ENCODE data around the gene TSHZ1. TPM values are rescaled to one million over a fixed set of nuclear protein-coding genes. Genes with fewer than 3 reads are reported as not detected.

Gene TSHZ1
- total RNA-seq, 1 donor from 2014 or later, result 12.7 TPM

DNA sequence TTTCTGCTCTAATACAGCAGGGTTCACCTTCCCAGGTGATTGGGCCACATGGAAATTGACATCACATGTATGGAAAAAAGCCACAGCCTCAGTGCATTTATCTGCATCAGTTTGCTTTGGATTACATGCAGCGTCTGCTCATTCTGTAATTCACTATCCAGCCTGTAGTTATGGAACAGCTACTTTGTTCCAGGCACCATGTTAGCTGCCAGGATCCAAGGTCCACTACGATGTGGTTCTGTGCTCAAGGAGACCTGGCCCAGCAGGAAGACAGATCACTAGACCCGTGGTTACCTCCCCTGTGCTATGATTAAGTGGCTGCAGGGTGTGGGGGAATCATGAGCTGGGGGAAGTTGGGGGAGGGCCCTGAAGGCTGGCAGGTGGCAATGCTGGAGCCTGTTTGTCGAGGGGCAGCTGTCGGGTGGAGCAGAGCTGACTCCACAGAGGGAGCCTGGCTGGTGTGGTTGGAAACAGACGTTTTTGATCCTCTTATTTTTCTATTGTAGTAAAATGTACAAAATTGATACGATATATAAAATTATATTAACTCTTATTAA is 58.6 kb downstream of the TSHZ1 start:
- Mint-ChIP-seq H3K27ac (no peak overlapping the region), H3K36me3 (ENCODE audit: low read depth) (no peaks in the 10 kb centered on the region), H3K4me3 (no peak overlapping the region), H3K27me3 (ENCODE audit: insufficient read depth) (no peaks in the 10 kb centered on the region), H3K9me3 (no peaks in the 10 kb centered on the region), H3K4me1 (ENCODE audit: low read depth) (no peaks in the 10 kb centered on the region)
- intact Hi-C loops (cut with micrococcal nuclease), result no loop called here
- no peak for DNase-seq (ENCODE audit: low spot score)

DNA sequence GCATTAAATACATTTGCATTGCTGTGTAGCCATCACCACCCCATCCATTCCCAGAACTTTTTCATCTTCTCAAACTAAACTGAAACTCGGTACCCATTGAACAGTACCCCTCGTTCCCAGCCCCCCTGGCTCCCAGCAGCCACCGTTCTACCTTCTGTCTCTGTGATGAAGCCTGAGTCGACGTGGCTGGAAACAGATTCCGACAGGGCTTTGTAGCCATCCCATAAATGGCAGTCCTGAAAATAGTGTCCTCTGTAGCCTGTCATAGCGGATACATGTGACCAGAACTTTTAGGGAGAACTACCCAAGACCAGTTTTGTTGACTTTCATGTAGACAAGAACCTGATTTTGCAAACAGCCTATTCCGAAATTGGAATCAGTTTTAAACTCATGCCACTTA is 59.1 kb downstream of the TSHZ1 start:
- no peaks in the 10 kb centered on the region for H3K27me3 Mint-ChIP-seq (ENCODE audit: insufficient read depth)
- no peaks in the 10 kb centered on the region for H3K9me3 Mint-ChIP-seq
- H3K4me1 Mint-ChIP-seq (ENCODE audit: low read depth), result no peaks in the 10 kb centered on the region

DNA sequence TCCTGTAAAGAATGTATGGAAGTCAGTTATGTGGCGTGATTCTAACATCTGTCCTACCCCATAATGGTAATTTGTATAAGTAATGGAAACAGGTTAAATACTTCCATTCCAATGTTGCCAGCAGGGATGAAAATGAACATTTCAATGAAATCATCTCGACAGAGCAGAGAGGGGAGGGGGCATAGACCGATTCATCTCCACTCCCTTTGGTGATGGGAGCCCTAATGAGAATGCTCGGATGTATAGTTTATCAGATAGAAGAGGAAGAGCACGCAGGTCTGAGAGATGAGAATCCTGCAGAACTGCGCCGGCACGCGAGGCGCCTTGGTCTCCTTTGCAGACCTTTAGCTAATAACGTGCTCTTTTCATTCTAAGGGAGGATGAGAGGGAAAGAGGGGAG is 61.4 kb downstream of the TSHZ1 start:
- H3K27ac Mint-ChIP-seq, result no peak overlapping the region
- no peaks in the 10 kb centered on the region for H3K27me3 Mint-ChIP-seq (ENCODE audit: insufficient read depth)
- H3K9me3 Mint-ChIP-seq, result no peaks in the 10 kb centered on the region
- H3K36me3 Mint-ChIP-seq (ENCODE audit: low read depth), result no peaks in the 10 kb centered on the region
- peaks cover 8% of the 10 kb centered on the region for H3K4me1 Mint-ChIP-seq (ENCODE audit: low read depth)
- intact Hi-C loops (cut with micrococcal nuclease), result no loop called here
- no peak for DNase-seq (ENCODE audit: low spot score)
- no peak overlapping the region for H3K4me3 Mint-ChIP-seq

More for the DNA sequence above, 59.1 kb downstream of the TSHZ1 start:
- H3K27ac Mint-ChIP-seq, result no peak overlapping the region
- DNase-seq (ENCODE audit: low spot score), result no peak
- no peak overlapping the region for H3K4me3 Mint-ChIP-seq
- H3K36me3 Mint-ChIP-seq (ENCODE audit: low read depth), result no peaks in the 10 kb centered on the region
- intact Hi-C loops (cut with micrococcal nuclease), result no loop called here

DNA sequence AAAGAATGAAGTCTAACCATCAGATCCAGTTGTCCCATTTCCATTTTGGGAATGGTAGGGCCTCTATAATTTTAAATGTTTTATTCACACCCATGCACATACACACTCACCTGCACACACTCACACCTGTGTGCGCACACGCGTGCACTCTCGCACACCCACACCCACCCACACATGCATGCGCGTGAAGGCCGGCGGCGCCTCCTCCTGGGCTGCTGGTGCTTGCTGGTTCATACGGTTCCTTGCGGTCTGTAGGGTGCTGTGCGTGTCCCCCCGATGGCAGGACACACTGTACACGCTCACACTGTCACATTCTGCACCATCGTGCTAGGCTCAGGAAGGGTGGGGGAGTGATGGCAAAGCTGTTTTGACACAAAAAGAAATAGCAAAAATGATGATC is 63.2 kb downstream of the TSHZ1 start:
- no peaks in the 10 kb centered on the region for H3K27me3 Mint-ChIP-seq (ENCODE audit: insufficient read depth)
- peaks cover 14% of the 10 kb centered on the region for H3K4me1 Mint-ChIP-seq (ENCODE audit: low read depth)
- H3K4me3 Mint-ChIP-seq, result no peak overlapping the region
- DNase-seq (ENCODE audit: low spot score), result no peak
- no peaks in the 10 kb centered on the region for H3K9me3 Mint-ChIP-seq
- intact Hi-C loops (cut with micrococcal nuclease), result no loop called here
- H3K27ac Mint-ChIP-seq, result no peak overlapping the region
- no peaks in the 10 kb centered on the region for H3K36me3 Mint-ChIP-seq (ENCODE audit: low read depth)

DNA sequence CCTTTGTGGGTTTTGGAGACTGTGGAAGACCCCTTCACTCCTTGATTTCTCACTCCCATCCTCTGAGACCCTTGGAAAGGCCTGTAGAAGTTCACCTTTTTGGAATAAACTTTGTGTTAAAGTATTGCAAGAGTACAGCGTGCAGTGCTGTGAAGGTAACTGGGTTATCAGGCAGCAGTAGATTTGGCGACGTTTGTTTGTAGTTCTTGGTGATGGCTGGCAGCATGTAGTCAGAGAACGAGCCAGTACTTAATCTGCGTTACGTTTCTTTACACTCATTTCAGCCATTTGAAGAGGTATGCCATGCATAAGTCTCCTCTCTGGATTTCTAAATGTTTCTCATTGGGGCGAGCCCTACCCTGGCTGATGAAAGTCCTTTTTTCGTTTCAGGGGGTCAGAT is 64.6 kb downstream of the TSHZ1 start:
- Mint-ChIP-seq H3K36me3 (ENCODE audit: low read depth) (no peaks in the 10 kb centered on the region), H3K4me1 (ENCODE audit: low read depth) (peaks cover 14% of the 10 kb centered on the region), H3K9me3 (no peaks in the 10 kb centered on the region), H3K27me3 (ENCODE audit: insufficient read depth) (no peaks in the 10 kb centered on the region), H3K27ac (no peak overlapping the region), H3K4me3 (no peak overlapping the region)
- intact Hi-C loops (cut with micrococcal nuclease), result no loop called here
- DNase-seq (ENCODE audit: low spot score), result no peak

DNA sequence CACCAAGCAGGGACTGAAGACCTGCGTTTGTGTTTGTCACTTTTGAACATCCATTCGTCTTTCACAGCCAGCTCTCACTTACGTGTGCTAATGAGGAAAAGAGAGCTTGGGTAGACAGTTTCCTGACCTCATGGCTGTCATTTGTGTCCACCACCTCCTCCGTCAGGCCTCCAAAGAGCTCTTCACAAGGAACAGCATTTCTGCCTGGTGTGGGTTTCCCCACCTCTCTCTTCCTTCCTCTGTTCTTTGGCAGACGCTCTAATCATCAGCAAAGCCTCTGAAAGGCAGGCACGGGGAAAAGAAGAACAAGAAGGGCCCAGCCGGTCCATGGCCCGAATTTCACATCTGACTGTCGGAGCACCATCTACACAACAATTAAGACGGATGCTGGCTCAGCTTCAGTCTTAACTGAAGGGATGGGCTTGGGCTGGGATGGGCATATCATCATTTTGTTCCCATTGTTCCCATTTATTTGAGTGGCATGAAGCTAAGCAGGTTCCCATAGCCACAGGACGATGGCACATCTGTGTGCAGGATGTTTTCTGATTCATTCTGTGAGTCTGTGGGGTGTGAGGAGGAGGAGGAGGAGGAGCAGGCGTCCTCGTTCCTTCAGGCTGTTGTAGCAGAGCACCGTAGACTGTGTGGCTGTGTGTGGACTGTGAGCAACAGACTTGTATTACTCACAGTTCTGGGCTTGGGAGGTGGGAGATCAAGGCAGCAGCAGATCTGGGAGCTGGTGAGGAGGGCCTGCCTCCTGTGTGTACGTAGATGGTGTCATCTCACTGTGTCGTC is 66.4 kb downstream of the TSHZ1 start:
- H3K27ac Mint-ChIP-seq, result peak overlapping the region; percentile 56
- intact Hi-C loops (cut with micrococcal nuclease), result no loop called here
- H3K4me3 Mint-ChIP-seq, result no peak overlapping the region
- DNase-seq (ENCODE audit: low spot score), result no peak
- H3K9me3 Mint-ChIP-seq, result no peaks in the 10 kb centered on the region
- peaks cover 14% of the 10 kb centered on the region for H3K4me1 Mint-ChIP-seq (ENCODE audit: low read depth)
- no peaks in the 10 kb centered on the region for H3K27me3 Mint-ChIP-seq (ENCODE audit: insufficient read depth)
- no peaks in the 10 kb centered on the region for H3K36me3 Mint-ChIP-seq (ENCODE audit: low read depth)

DNA sequence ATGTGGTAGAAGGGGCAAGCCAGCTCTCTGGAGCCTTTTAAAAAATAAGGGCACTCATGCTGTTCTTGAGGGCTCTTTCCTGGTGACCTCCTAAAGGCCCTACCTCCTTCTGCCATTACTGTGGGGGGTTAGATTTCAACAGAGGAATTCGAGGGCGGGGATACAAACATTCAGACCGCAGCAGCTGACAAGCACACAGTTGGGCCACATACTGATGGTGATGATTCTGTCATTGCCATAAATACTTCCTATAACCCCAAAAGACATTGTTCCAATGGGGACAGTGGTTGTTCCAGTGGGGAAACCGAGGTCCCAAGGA is 67.0 kb downstream of the TSHZ1 start:
- H3K27ac Mint-ChIP-seq, result no peak overlapping the region
- no peak for DNase-seq (ENCODE audit: low spot score)
- no peaks in the 10 kb centered on the region for H3K27me3 Mint-ChIP-seq (ENCODE audit: insufficient read depth)
- intact Hi-C loops (cut with micrococcal nuclease), result no loop called here
- no peak overlapping the region for H3K4me3 Mint-ChIP-seq
- H3K4me1 Mint-ChIP-seq (ENCODE audit: low read depth), result peaks cover 14% of the 10 kb centered on the region
- no peaks in the 10 kb centered on the region for H3K9me3 Mint-ChIP-seq
- H3K36me3 Mint-ChIP-seq (ENCODE audit: low read depth), result no peaks in the 10 kb centered on the region

DNA sequence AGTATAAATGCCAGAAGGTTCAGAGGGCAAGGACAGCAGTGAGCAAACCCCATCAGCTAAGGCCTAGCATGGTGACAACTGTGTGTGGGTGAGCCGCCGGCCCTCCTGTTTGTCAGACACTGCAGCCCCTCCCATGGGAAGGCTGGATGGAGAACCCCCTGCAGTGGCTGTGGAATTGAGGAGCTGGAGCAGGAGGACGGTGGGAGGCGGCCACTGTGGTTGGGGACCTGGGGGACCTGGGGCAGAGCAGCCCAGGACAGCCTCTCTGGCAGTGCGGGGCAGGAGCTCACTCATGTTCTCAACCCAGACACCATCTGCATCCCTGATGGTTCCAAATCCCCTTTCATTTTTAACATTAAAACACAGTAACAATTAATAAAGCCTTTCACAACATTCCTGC is 68.8 kb downstream of the TSHZ1 start:
- Mint-ChIP-seq H3K27ac (no peak overlapping the region), H3K36me3 (ENCODE audit: low read depth) (no peaks in the 10 kb centered on the region), H3K4me1 (ENCODE audit: low read depth) (peaks cover 14% of the 10 kb centered on the region), H3K4me3 (no peak overlapping the region), H3K27me3 (ENCODE audit: insufficient read depth) (no peaks in the 10 kb centered on the region), H3K9me3 (no peaks in the 10 kb centered on the region)
- DNase-seq (ENCODE audit: low spot score), result no peak
- intact Hi-C loops (cut with micrococcal nuclease), result no loop called here

DNA sequence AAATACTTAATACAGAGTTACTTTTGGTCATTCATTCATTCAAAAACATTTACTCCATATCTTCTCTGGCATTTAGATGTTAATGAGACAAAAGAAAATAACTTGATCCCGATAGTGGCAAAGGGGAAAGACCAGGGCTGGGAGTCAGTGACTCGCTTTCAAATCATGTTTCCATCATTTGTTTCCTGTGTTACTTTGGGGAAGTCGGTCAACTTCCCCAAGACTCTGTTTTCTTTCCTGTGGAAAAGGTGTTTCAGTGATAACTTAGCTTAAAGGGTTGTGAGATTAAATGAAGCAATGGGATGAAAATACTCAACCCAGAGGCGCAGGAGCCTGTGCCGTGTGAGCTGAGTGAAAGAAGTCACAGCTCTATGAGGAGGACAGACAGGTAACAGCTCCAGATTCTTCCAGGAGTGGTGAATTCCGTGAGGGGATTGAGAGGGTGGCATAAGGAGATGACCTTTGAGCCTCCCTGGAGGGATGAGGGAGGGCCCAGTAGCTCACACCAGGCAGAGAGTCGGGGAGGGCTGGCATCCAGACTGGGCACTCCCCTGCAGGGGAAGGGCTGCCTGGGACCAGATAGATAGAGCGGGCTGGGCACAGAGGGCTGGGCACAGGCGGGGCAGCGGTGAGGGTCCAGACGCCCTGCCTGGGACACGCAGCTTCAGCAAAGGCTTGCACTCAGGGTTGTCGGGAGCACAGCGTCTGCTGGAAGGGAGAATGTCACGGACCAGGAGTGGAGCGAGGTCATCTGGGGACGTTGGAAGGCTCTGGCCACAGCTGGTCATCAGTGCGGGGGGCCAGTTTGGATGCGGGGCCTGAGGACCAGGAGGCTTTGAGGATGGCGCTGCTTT is 70.1 kb downstream of the TSHZ1 start:
- no peak for DNase-seq (ENCODE audit: low spot score)
- Mint-ChIP-seq H3K36me3 (ENCODE audit: low read depth) (peaks cover 2% of the 10 kb centered on the region), H3K27me3 (ENCODE audit: insufficient read depth) (no peaks in the 10 kb centered on the region), H3K9me3 (no peaks in the 10 kb centered on the region), H3K4me3 (no peak overlapping the region), H3K4me1 (ENCODE audit: low read depth) (peaks cover 14% of the 10 kb centered on the region), H3K27ac (no peak overlapping the region)
- intact Hi-C loops (cut with micrococcal nuclease), result no loop called here

DNA sequence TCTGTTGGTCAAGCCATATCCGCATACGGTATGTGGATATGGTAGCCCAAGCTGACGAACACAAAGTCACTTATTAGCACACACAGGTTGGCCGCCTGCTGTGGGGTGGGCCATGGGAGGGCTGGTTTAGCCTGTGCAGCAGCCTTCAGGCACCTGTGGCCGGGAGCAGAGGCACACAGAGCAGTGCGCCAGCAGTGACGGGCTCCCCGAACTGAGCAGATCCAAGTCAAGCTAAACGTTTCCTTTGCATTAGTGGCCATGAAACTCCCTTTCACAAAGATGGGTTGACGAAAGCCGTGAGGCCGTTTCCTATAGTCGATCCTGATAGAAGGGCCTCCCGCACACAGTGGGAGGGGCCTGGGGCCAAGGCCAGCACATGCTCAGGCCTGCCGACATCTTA is 72.1 kb downstream of the TSHZ1 start:
- intact Hi-C loops (cut with micrococcal nuclease), result no loop called here
- no peak for DNase-seq (ENCODE audit: low spot score)
- Mint-ChIP-seq H3K4me1 (ENCODE audit: low read depth) (no peaks in the 10 kb centered on the region), H3K36me3 (ENCODE audit: low read depth) (peaks cover 2% of the 10 kb centered on the region), H3K9me3 (no peaks in the 10 kb centered on the region), H3K27ac (no peak overlapping the region), H3K4me3 (no peak overlapping the region), H3K27me3 (ENCODE audit: insufficient read depth) (no peaks in the 10 kb centered on the region)

DNA sequence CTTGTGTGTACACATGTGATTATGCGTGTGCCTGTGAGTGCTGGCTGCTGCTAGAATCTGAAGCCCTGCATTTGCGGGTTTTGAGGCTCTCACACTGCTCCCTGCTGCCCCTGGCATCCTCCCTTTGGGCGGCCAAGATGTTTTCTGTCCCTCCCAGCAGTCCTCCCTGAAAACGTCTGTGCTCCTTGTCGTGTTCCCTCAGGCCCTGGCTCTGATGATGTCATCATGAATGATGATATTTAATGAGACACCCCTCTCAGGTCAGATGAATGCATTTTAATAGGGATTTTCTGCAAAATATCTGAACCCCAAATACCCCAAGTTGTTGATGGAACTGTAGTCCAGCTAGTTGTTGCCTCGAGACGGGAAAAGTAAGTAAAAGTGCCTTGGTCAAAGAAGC is 73.1 kb downstream of the TSHZ1 start:
- H3K9me3 Mint-ChIP-seq, result no peaks in the 10 kb centered on the region
- DNase-seq (ENCODE audit: low spot score), result no peak
- H3K4me1 Mint-ChIP-seq (ENCODE audit: low read depth), result no peaks in the 10 kb centered on the region
- no peaks in the 10 kb centered on the region for H3K27me3 Mint-ChIP-seq (ENCODE audit: insufficient read depth)
- no peak overlapping the region for H3K27ac Mint-ChIP-seq
- no peak overlapping the region for H3K4me3 Mint-ChIP-seq
- peaks cover 2% of the 10 kb centered on the region for H3K36me3 Mint-ChIP-seq (ENCODE audit: low read depth)
- intact Hi-C loops (cut with micrococcal nuclease), result no loop called here

DNA sequence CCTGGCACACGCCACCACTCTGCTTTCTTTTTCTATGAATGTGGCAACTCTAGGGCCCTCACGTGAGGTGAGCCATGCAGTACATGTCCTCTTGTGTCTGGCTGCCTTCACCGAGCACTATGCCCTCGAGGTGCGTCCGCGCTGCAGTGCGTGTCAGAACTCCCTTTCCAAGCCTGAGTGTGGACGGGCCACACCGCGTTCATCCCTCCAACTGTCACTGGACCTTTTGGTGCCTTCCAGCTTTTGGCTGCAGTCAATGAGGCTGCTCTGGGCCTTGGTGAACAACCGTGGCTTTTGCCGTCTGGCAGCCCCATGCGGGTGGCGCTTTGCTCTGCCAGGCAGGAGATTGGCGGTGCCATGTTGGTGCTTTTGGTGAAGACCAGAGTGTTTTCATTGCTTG is 74.0 kb downstream of the TSHZ1 start:
- DNase-seq (ENCODE audit: low spot score), result no peak
- intact Hi-C loops (cut with micrococcal nuclease), result no loop called here
- Mint-ChIP-seq H3K27ac (no peak overlapping the region), H3K36me3 (ENCODE audit: low read depth) (peaks cover 2% of the 10 kb centered on the region), H3K27me3 (ENCODE audit: insufficient read depth) (no peaks in the 10 kb centered on the region), H3K9me3 (no peaks in the 10 kb centered on the region), H3K4me3 (no peak overlapping the region), H3K4me1 (ENCODE audit: low read depth) (no peaks in the 10 kb centered on the region)

DNA sequence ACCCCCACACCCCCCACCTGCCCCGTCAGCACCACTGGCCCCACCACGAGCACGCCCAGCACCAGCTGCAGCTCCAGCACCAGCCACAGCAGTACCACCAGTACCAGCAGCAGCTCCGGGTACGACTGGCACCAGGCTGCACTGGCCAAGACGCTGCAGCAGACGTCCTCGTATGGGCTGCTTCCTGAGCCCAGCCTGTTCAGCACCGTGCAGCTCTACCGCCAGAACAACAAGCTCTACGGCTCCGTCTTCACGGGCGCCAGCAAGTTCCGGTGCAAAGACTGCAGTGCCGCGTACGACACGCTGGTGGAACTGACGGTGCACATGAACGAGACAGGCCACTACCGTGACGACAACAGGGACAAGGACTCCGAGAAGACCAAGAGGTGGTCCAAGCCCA is 75.3 kb downstream of the TSHZ1 start:
- no peak overlapping the region for H3K4me3 Mint-ChIP-seq
- H3K4me1 Mint-ChIP-seq (ENCODE audit: low read depth), result no peaks in the 10 kb centered on the region
- H3K36me3 Mint-ChIP-seq (ENCODE audit: low read depth), result peaks cover 2% of the 10 kb centered on the region
- intact Hi-C loops (cut with micrococcal nuclease), result no loop called here
- DNase-seq (ENCODE audit: low spot score), result no peak
- H3K27me3 Mint-ChIP-seq (ENCODE audit: insufficient read depth), result no peaks in the 10 kb centered on the region
- H3K9me3 Mint-ChIP-seq, result no peaks in the 10 kb centered on the region
- H3K27ac Mint-ChIP-seq, result no peak overlapping the region

Data from activated T-helper 1 cell treated with anti-CD3 and anti-CD28 coated beads, Interleukin-12 subunit alpha, Interleukin-12 subunit beta, Interleukin-2, Interleukin-4 antibody, amounts not matched to agents 30 ng/mL and 10 ng/mL and 1 ng/mL, durations not matched to agents 14 hours and 24 hours and 36 hours (primary cell).